Prostate gland (tissue), 2 donors: ENCODE measurements around the gene SLC12A8.

ENCODE experiments used
- CTCF ChIP-seq, 4 experiments: fragments of 200-600 bp in 2 of 4; fragments of 450-650 bp in 2 of 4; sonication (generic) in 2 of 4; IDR thresholded peaks; 1 replicate in 3 of 4; 2 replicates in 1 of 4; pipeline ENCODE4 v1.5.1; 2016 to 2019; ENCODE audit warnings: antibody characterized with exemption in 4 of 4, mild to moderate bottlenecking in 2 of 4, moderate library complexity in 2 of 4
- POLR2A ChIP-seq: fragments of 450-650 bp; IDR thresholded peaks from one replicate; pipeline ENCODE4 v1.6.1; 2016; ENCODE audit warnings: antibody characterized with exemption, mild to moderate bottlenecking
- POLR2AphosphoS5 ChIP-seq: sonication (generic); formaldehyde crosslinking; IDR thresholded peaks from one replicate; pipeline ENCODE4 v1.6.1; 2017; ENCODE audit warnings: antibody characterized with exemption

DNA sequence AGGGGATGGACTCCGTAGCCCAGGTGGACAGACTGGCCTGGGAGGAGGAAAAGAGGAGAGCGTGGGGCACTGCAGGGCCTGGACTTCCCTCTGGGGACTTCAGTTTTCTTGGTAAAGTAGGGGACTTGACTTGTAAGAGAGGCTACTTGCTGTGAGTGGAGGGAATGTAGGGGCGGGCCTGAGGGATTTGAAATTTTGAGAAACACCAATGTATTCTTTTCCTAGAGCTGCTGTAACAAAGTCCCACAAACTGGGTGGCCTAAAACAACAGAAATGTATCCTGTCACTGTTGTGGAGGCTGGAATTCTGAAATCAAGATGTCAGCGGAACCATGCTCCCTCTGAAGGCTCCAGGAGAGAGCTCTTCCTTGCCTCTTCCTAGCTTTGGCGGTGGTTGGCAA is 150.9 kb downstream of the SLC12A8 start:
- TF ChIP-seq CTCF (IDR thresholded peaks at IDR 0.05) (no peak), POLR2AphosphoS5 (no peak), POLR2A (no peak)
